GM18520 (cell line): ENCODE data around the gene ACTR3.
"Not testable (repeated sequence)": the region's sequence is repeated elsewhere in the genome, so short reads cannot be mapped to it uniquely, and the experiment has no call there.

Source experiments
- ATAC-seq: cut with Tn5 transposase; IDR thresholded peaks from one replicate; pipeline ENCODE4 v1.9.1; 2021; ENCODE audit not compliant: unreplicated experiment

ACTR3 gene

GRCh38 chr2:113889471-113890252 lies at the start of gene ACTR3:
TSS of gene ACTR3 (plus strand) at chr2:113890089. CDS start at chr2:113890280, 191 bp downstream.
- peak; percentile 36 for ATAC-seq

DNA sequence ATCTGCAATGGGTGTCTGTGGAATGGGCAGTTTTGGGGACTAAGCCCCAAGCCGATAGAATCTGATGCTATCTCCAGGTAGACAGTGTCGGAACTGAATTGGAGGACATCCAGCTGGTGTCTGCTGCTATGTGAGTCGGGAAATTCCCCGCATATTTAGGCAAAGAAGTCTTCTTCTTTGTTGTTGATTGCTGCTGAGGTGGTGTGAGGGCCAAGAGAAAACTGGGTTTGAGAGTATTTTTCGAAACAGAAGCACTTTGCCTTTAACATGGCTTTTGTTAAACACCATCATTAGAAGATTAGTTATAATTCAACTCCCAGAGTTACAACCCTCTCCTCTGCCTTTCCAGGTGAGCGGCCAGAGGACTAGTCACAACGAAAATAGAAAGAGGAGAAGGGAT lies 49.4 kb upstream of the ACTR3 start:
- ATAC-seq: no peak

GRCh38 chr2:113842919-113843736 lies 46.8 kb upstream of the ACTR3 start:
- ATAC-seq: no peak

DNA sequence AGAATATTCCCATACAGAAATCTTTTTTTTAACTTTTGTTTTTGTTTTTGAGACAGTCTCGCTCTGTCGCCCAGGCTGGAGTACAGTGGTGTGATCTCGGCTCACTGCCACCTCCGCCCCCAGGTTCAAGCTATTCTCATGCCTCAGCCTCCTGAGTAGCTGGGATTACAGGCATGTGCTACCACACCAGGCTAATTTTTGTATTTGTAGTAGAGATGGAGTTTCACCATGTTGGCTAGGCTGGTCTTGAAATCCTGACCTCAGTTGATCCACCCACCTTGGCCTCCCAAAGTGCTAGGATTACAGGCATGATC lies 46.2 kb upstream of the ACTR3 start:
- ATAC-seq: not testable (repeated sequence)

- ATAC-seq: no peak
Observed at GRCh38 chr2:113845261-113845660, 44.6 kb upstream of the ACTR3 start.

DNA sequence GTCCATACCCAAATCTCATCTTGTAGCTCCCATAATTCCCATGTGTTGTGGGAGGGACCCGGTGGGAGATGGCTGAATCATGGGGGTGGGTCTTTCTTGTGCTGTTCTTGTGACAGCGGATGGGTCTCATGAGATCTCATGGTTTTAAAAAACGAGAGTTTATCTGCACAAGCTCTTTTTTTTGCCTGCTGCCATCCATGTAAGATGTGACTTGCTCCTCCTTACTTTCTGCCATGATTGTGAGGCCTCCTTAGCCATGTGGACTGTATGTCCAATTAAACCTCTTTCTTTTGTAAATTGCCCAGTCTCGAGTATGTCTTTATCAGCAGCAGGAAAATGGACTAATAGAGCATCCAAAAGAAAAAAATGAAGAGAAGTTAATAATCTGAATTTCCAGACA lies 44.1 kb upstream of the ACTR3 start:
- ATAC-seq: not testable (repeated sequence)

- no peak for ATAC-seq
Observed at GRCh38 chr2:113846429-113846828, 43.5 kb upstream of the ACTR3 start.

DNA sequence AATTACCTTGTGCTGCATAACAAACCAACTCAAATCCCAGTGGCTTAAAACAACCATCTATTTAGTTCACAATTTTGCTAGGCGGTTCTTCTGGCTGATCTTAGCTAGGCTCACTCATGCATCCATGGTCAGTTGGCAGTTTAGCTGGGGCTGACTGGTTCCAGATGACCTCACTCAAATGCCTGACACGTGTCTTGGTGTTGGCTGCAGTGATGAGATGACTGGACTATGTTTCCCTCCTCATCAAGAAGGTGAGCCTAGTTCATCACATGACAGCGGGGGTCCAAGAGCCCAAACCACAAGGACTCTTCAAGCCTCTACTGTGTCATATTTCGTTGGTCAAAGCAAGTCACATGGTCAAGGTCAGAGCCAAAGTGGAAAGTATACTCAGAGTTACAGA lies 42.7 kb upstream of the ACTR3 start:
- peak; percentile 65 for ATAC-seq

DNA sequence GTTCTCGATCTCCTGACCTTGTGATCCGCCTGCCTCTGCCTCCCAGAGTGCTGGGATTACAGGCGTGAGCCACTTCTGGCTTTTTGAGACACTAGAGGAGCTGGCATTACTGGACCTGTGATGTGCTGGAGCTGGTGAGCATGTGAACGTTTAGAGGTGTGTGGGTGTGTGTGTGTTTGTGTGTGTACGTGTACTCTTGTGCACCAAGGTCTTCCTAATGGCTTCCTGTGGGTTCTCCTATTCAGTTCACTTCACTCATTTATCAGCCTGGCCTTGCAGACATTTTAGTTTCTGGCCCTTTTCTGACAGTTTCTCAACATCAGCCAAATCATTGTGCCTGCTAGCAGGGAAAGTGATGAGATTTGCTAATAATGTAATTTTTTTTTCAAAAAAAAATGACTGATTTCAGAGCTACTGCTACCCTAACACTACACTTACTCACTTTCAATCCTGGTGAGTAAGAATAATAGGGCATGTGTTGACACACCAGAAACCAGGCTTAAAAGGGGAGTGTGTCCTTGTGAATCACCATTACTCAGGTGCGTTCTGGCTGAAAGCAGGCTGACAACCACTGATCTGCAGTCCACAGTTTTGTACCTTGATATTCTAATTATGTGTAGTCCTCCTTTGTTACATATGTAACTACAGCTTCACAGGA lies 41.0 kb upstream of the ACTR3 start:
- ATAC-seq: peak; percentile 69

DNA sequence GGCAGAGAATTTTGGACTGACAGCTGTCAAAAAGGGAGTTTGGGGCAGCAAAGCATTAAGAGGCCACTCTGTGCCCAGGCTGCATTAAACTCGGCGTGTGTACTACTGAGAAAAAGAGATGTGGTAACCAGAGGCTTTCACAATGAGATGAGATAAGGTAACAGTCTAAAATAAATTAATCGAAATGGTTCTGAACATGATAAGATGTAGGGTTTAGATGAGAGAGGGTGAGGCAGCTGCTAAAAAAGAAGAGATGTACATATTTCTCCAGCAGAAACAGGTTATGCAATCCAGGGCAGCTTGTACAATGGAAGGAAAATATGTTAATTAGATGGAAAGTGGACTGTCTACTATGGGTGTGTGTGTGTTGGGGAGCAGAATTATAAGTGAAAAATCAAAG lies 39.2 kb upstream of the ACTR3 start:
- ATAC-seq: no peak

GRCh38 chr2:113851640-113852039 lies 38.2 kb upstream of the ACTR3 start:
- no peak for ATAC-seq

DNA sequence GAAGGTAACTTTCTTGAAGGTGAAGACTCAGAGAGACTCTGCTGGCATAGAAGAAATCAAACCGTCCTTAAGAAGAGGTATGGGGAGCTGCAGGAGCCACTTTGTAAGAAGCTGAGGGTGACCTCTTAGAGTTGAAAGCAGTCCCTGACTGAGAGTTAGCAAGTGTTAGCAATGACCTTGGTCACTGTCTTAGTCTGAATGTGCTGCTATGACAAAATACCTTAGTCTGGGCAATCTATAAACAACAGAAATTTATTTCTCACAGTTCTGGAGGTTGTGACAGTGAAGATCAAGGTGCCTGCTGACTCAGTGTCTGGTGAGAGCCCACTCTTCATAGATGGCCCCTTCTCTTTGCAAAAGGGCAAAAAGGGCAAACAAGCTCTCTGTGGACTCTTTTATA lies 35.7 kb upstream of the ACTR3 start:
- ATAC-seq: no peak

DNA sequence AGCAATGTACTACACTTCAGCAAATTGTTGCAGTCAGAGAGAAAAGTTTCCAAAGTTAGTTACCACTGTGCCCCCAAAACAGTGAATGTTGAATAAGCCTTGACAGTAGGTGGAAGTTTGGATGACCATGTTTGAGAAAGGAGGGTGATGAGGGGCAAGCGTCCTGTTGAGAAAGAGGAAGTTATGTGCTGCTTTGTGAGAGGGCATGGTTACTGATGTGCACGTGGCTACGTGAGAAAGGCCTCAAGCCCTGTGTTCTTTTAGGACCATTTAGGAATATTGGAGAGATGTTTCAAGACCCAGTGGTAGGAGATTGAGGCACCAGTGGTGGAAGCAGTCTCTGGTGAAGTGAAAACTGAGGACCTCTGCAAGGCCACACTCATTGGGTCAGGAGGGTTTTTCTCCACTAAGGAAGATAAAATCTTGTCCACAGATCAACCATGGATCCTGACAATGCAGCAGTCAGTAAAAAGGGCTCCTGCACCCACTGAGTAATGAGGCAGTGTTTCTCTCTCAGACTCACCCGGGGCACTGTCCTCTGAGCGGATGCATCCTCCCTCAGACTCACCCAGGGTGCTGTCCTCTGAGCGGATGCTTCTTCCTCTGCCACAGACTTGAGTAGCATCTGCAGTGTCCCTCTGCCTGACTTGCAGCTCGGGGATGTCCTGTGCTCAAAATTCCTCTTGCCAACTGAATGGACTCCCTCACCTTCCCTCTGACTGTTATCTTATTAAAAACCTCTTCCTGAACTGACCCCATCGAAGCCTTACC lies 34.7 kb upstream of the ACTR3 start:
- no peak for ATAC-seq

DNA sequence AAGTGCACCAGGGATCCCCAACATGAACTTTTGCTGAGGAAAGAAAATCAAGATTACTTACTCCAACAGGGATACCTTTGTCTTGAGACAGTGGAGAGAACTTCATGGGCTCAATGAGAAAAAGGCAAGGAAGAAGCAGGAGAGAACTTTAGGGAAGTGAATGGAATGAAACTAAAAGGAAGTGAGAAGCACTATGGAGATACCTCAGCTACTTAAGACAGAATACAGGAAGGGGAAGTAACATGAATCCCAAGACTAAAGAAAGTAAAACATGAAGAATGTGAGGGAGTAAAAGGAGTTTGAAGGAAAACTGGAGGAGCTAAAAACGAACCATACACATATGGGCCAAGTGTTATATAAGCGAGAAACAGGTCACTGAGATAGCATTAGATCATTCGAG lies 32.4 kb upstream of the ACTR3 start:
- no peak for ATAC-seq

DNA sequence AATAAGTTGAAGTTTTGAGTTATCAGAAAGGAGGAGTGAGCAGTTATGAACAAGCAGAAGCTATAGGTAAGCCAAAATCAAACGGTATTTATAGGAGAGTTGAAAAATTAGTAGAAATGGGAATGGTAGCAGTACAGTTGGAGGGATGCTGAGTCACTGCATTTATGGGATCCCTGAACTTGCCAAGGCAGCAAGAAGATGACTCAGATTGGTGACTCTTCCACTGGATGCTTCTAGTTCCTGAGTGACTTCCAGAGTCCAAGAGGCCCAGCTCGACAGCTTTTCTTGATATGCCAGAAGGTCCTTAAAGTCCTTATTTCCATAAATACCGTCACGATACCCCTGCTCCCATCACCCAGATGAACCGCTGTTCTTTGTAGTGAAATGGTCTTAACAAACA lies 31.1 kb upstream of the ACTR3 start:
- no peak for ATAC-seq

DNA sequence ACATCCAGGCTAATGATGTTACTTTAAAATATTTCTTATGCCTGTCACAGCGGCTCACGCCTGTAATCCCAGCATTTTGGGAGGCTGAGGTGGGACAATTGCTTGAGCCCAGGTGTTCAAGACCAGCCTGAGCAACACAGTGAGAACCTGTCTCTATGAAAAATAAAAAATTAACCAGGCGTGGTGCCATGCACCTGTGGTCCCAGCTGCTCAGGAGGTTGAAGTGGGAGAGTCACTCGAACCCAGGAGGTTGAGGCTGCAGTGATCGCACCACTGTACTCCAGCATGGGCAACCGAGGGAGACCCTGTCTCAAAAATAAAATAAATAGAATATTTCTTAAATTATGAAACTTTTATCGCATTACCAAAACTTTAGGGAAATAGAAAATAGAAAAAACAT lies 28.1 kb upstream of the ACTR3 start:
- ATAC-seq: no peak

DNA sequence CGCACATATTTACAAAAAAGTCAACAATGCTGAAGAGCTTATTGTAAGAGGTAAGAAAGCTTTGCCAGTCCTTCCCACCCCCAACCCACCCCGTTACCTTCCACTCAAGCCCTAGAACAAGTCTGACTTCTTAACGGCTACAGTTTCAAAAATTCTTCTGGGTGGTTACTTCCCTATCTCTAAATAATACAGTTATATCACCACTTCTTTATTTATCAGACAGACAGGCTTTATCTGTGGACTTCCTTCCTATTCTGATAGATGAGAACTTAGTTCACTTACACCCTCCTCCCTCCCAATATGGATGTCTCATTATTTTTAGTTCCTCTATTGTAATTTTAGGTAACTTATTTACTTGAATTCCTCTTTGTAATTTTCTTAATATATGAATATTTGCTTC lies 26.7 kb upstream of the ACTR3 start:
- ATAC-seq: no peak

DNA sequence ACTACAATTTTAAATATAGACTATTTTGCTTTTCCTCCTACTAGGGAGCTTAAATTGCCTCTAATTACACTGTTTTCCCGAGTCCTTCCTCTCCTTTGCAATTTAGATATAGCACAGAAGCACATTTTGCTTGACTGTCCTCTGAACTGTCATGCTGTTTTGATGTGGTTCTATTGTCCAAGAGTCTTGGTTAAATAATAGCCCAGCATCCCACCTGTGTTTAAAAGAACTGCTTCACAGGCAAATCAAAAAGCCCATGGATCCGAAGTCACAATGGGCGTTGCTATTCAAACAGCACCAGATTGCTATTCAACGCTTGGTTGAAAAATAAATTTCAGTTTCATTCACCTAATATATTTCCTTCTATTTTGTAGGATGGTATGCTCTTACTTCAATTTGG lies 22.3 kb upstream of the ACTR3 start:
- ATAC-seq: no peak

GRCh38 chr2:113869253-113869652 lies 20.6 kb upstream of the ACTR3 start:
- ATAC-seq: no peak

GRCh38 chr2:113872201-113872600 lies 17.7 kb upstream of the ACTR3 start:
- no peak for ATAC-seq

- ATAC-seq: no peak
Observed at GRCh38 chr2:113873867-113874266, 16.0 kb upstream of the ACTR3 start.
